Nephron progenitor cell (in vitro differentiated cells): ENCODE results near the gene ANKLE1.
A peak's percentile ranks its signal among the peaks of the same experiment; 100 is the strongest.

ENCODE experiments used
- DNase-seq: peaks from one replicate; pipeline ENCODE4 v3.0.0; 2021
- H3K27ac Mint-ChIP-seq: 2 replicates; pipeline ENCODE4 v1.8.0; 2021; ENCODE audit warnings: mild to moderate bottlenecking, moderate library complexity, mixed read lengths
- H3K27me3 Mint-ChIP-seq: 2 replicates; pipeline ENCODE4 v1.8.0; 2021; ENCODE audit warnings: mild to moderate bottlenecking, low read depth, mixed read lengths; ENCODE audit not compliant: poor library complexity
- H3K36me3 Mint-ChIP-seq: 2 replicates; pipeline ENCODE4 v1.8.0; 2021; ENCODE audit warnings: low read depth, mixed read lengths
- H3K4me1 Mint-ChIP-seq: 2 replicates; pipeline ENCODE4 v1.8.0; 2021; ENCODE audit warnings: mixed read lengths
- H3K4me3 Mint-ChIP-seq: 2 replicates; pipeline ENCODE4 v1.8.0; 2021; ENCODE audit warnings: mild to moderate bottlenecking, moderate library complexity, mixed read lengths
- H3K9me3 Mint-ChIP-seq: 2 replicates; pipeline ENCODE4 v1.8.0; 2021; ENCODE audit warnings: mild to moderate bottlenecking, moderate library complexity, mixed read lengths
- CTCF ChIP-seq: fragments of 200-600 bp; sonication (generic); IDR thresholded peaks from 2 replicates; pipeline ENCODE4 v1.5.0; 2021; ENCODE audit warnings: antibody characterized with exemption

ANKLE1 gene

GRCh38 chr19:17332677-17333581 is 51.2 kb downstream of the ANKLE1 start:
- Mint-ChIP-seq H3K27me3 (peaks cover 24% of the 10 kb centered on the region), H3K4me3 (peak overlapping the region; percentile 54), H3K36me3 (peaks cover 31% of the 10 kb centered on the region), H3K4me1 (peaks cover 43% of the 10 kb centered on the region), H3K9me3 (no peaks in the 10 kb centered on the region), H3K27ac (no peak overlapping the region)
- TF ChIP-seq CTCF, result no peak
- DNase-seq, result peak; percentile 59

GRCh38 chr19:17333611-17334413 is 52.1 kb downstream of the ANKLE1 start:
- H3K4me1 Mint-ChIP-seq, result peaks cover 49% of the 10 kb centered on the region
- peak overlapping the region; percentile 96 for H3K4me3 Mint-ChIP-seq
- DNase-seq, result no peak
- H3K36me3 Mint-ChIP-seq, result peaks cover 31% of the 10 kb centered on the region
- no peaks in the 10 kb centered on the region for H3K9me3 Mint-ChIP-seq
- no peak for TF ChIP-seq CTCF
- H3K27me3 Mint-ChIP-seq, result peaks cover 24% of the 10 kb centered on the region
- no peak overlapping the region for H3K27ac Mint-ChIP-seq

- Mint-ChIP-seq H3K4me3 (peak within 1 kb of the TSS; percentile 96), H3K4me1 (peaks cover 56% of the 10 kb centered on the region), H3K9me3 (no peaks in the 10 kb centered on the region), H3K36me3 (peaks cover 31% of the 10 kb centered on the region), H3K27ac (no peak within 1 kb of the TSS), H3K27me3 (peaks cover 19% of the 10 kb centered on the region)
- no peak for TF ChIP-seq CTCF
- peak; percentile 97 for DNase-seq
Observed at GRCh38 chr19:17334414-17335409, 53.0 kb downstream of the ANKLE1 start, which contains the start of gene ANO8. ANO8 (minus strand) TSS chr19:17334855; CDS start chr19:17334670, 185 bp downstream.

- peaks cover 56% of the 10 kb centered on the region for H3K4me1 Mint-ChIP-seq
Observed at GRCh38 chr19:17335575-17335974, 53.9 kb downstream of the ANKLE1 start.

More at GRCh38 chr19:17335575-17335974, 53.9 kb downstream of the ANKLE1 start:
- no peak for TF ChIP-seq CTCF
- Mint-ChIP-seq H3K27ac (no peak overlapping the region), H3K36me3 (peaks cover 23% of the 10 kb centered on the region), H3K4me3 (peak overlapping the region; percentile 96), H3K27me3 (peaks cover 12% of the 10 kb centered on the region), H3K9me3 (no peaks in the 10 kb centered on the region)
- no peak for DNase-seq
